Activated CD4-positive, CD25-positive, alpha-beta regulatory T cell (primary cell): ENCODE results near the gene HMOX1.
"Not testable (repeated sequence)": the region's sequence is repeated elsewhere in the genome, so short reads cannot be mapped to it uniquely, and the experiment has no call there.

Source experiments
- DNase-seq, 4 experiments: peaks; one replicate each; lab custom pipeline; 2025; lab: John Stamatoyannopoulos, UW

Gene HMOX1

GRCh38 chr22:35380013-35380412 is 883 bp upstream of the HMOX1 start:
- no peak for DNase-seq

DNA sequence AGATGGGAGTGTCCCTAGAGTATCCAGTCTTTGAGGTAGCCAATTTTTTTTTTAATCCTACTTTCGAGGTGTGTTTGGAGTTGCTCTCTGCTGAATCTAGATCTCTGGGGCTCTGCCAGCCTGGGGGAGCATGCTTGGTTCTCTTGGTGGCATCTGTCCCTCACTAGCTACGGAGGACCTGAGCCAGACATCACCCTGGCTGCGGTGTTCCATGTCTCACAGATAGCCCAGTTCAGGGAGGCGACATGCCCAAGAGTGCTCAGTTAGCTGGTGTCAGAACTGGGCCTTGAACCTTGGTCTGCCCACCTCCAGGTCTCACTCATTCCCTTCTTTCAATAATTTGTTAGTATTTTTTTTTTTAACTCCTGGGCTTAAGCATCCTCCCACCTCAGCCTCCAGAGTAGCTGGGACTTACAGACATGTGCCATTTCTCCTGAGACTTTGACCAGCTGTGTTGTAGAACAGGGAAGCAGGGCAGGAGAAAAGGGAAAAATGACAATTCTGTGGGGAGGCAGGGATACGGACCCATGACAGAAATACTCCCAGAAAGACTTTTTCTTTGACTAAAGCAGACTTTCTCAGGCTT is 621 bp downstream of the HMOX1 start:
- DNase-seq, result no peak

DNA sequence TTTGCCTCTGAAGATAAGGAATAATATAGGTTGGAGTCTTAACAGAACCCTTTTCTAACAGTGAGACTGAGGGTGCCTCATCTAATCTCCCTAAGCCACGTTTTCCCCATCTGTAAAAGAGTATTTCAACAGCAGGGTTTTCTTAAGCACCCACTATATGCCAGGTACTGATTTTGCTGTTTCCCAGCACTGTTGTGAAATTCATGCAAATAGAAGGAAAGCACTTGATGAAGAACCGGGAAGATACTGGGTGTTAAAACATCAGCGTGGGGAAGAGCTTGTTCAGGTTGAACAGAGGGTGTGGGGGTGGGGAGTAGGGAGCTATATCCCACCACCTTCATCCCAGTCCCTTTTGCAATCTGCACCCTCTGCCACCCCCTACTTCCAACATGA is 2.8 kb downstream of the HMOX1 start:
- DNase-seq, result no peak

DNA sequence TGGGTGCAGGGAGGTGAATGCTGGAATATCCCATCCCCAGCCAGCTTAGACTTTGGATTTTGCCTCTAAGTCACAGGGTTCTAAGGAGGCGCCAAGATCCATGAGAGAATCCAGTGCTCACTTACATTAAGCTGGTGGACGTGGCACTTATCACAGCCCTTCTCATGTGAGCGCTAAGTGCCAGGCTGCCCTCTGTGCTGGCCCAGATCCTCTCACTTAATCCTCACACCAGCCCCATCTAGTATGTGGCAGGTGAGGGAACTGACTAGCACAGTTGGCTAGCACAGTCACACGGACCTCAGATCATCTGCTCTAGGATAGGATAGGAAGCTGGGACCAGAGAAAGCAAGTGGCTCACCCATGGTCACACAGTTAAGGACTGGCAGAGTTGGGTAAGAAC is 3.6 kb downstream of the HMOX1 start:
- DNase-seq, result no peak

DNA sequence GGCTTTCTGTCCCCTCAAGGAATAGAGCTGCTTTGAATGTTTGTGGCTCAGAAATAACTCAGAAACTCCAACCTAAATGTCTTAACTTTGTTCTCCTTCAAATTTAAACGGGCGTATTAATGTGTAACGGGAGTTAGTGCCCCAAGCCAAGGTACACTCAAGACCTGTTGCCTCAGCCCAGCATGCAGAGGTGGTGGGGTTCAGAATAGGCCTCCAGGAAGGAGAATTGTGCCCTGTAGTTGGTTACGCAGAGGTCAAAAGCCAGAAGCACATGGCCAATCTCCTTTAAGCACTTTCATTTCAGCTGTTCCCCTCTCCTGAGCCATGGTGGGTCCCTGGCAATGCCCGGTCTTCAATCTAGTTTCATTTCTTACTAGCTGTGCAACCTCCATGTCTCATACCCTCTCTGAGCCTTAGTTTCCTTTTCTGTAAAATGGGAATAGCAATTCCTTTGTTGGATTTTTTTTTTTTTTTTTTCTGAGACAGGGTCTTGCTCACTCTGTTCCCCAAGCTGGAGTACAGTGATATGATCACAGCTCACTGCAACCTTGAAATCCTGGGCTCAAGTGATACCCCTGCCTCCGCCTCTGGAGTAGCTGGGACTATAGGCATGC is 4.2 kb downstream of the HMOX1 start:
- DNase-seq, result no peak

GRCh38 chr22:35386670-35387288 is 5.9 kb downstream of the HMOX1 start:
- no peak for DNase-seq

DNA sequence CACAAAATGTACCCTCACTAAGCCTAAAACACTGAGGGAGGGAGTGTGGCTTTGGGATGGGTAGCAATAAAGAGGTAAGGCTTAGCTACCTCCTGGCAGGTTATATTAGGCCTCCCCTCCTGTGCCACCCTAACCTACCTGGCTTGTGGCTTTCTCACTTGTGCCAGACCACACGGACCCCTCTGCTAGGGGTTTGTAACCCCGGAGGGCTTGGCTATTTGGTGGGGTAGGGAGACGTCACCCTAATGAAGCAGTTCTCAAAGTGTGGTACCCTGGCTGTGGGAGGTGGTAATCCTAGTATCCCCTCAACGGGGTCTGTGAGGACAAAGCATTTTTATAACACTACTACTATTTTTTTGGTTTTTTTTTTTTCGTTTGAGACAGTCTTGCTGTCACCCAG is 10.0 kb downstream of the HMOX1 start:
- DNase-seq, result no peak

- DNase-seq, result no peak
Measured at GRCh38 chr22:35392357-35392756, 11.5 kb downstream of the HMOX1 start.

GRCh38 chr22:35393116-35394010 is 12.5 kb downstream of the HMOX1 start:
- no peak for DNase-seq

DNA sequence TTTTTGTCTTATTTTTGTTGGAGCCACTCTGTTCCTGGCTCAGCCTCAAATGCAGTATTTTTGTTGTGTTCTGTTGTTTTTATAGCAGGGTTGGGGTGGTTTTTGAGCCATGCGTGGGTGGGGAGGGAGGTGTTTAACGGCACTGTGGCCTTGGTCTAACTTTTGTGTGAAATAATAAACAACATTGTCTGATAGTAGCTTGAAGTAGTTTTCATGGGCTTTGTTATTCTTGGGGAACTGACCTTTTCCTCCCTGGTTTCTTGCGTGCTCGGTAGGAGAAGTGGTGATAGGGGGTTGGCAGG is 13.1 kb downstream of the HMOX1 start:
- DNase-seq, result no peak

DNA sequence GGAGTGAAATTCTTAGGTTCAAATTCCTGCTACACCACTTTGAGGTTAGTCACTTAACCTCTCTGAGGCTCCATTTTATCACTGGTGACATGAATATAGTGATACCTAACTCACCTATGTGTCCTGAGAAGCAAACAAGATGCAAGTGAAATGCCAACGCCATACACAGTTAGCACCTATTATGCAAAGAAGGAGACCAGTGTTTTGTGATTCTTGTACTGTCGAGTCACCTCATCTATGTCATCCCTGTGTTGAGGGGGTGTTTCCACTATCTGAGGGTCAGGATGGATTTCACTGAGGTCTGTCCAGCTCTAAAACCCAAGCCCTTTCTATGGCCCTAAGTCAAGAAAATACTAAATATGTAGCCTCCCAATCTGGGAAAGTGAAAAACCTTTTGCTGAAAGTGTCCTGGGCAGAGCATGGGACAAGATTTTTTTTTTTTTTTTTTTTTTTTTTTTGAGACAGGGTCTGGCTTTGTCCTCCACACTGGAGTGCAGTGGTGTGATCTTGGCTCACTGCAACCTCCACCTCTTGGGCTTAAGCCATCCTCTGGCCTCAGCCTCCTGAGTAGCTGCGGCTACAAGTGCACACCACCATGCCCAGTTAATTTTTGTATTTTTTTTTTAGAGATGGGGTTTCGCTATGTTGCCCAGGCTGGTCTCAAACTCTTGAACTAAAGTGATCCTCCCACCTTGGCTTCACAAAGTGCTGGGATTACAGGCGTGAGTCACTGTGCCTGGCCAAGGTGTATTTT is 14.1 kb downstream of the HMOX1 start:
- DNase-seq, result no peak

GRCh38 chr22:35396622-35397021 is 15.7 kb downstream of the HMOX1 start:
- not testable (repeated sequence) for DNase-seq

DNA sequence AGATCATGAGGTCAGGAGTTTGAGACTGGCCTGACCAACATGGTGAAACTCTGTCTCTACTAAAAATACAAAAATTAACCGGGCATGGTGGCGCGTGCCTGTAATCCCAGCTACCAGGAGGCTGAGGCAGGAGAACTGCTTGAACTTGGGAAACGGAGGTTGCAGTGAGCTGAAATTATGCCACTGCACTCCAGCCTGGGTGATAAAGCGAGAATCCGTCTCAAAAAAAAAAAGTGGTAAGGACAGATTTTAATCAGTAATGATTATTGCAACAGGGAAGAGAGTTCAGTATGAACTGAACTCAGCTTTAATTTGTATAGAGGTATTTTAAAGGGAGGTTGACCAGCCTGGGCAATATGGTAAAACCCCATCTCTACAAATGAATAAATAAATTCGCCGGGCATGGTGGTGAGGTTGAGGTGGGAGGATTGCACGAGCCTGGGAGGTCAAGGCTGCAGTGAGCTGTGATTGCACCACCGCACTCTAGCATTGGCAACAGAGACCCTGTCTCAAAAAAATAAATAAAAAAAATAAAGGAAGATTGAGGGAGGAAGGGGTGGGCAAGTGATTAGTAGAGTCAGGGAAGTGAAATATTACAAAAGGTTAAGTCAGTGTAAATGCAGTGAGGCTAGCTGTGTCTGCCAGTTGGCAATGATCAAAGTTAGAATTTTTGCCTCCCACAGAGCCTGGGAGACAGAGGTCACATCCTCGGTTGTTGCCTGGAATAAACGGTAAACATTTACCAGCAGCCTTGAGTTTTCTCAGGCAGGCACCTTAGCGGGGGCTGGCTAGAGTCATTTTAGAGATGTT is 16.4 kb downstream of the HMOX1 start:
- no peak for DNase-seq

GRCh38 chr22:35398591-35398973 is 17.7 kb downstream of the HMOX1 start:
- no peak for DNase-seq

DNA sequence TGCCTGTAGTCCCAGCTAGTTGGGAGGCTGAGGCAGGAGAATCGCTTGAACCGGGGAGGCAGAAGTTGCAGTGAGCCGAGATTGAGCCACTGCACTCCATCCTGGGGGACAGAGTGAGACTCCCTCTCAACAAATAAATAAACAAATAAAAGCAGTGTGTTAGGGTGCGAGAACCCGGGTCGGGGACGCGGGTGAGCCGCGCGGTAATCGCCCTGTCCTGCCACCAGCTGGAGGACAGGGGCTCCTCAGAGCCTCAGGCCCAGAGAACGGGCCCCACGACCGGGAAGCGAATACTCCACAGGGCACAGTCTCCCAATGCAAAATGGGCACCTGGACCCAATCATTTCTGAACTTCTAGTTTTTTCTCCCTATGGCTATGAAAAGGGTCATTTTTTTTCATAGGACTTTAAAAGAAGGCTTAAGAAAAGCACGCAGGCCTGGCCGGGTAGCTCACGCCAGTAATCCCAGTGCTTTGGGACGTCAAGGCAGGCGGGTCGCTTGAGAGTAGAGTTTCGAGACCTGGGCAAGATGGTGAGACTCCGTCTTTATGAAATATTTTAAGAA is 18.3 kb downstream of the HMOX1 start:
- no peak for DNase-seq

- DNase-seq, result peak; percentile 88 to 96 (median 95)
Measured at GRCh38 chr22:35399678-35400500, 19.0 kb downstream of the HMOX1 start, which contains the start of gene MCM5. MCM5 (plus strand) TSS chr22:35400140; CDS start chr22:35400439, 299 bp downstream.

GRCh38 chr22:35400501-35400790 is 19.6 kb downstream of the HMOX1 start:
- DNase-seq, result no peak

DNA sequence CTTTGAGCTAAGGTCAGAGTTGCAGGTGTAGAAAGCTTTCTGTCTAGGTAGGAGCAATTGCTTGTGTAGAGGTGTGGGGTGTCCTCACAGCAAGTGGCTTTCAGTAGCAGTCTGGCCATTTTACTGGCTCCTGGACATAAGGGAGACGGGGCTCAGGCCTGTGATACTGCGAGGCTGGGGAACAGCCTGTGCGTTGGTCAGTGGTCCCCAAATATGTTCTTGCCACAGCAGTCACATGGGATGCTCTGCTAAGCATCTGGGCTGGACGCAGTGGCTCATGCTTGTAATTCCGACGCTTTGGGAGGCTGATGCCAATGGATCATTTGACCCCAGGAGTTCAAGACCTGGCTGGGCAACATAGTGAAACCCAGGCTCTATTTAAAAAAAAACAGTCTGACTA is 21.0 kb downstream of the HMOX1 start:
- no peak for DNase-seq

DNA sequence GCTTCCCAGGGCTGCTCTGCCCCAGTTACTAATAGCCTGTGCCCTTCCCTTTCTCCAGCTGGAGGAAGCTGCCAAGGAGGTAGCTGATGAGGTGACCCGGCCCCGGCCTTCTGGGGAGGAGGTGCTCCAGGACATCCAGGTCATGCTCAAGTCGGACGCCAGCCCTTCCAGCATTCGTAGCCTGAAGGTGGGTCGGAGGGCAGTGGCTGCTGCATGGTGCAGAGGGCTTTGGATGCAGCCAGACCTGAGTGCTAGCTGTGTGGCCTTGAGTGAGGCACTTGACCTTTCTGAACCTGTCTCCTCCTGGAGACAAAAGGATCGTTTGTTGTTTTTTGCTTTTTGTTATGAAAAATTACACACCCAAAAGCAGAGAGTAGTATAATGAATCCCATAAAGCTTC is 22.5 kb downstream of the HMOX1 start:
- no peak for DNase-seq

DNA sequence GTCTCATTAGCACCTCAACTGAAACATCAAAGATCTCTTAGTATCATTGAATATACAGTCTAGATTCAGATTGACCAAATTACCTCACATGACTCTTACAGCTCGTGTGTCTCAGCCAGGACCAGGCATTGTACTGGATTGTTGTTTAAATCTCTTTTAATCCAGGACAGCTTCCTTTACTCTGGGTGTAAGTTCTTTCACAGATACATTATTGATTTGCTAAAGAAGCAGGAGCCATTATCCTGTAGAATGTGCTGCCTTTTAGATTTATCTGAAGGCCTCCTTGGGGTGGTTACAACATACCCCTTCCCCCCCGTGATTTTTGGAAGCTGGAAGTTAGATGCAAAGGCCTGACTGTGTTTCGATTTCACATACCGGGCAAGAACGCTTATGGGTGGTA is 23.3 kb downstream of the HMOX1 start:
- no peak for DNase-seq
